Heart left ventricle (tissue), 13 donors: ENCODE measurements around the gene GRIA1.

Experiments used
- POLR2A ChIP-seq, 2 donors: fragments of 450-650 bp; IDR thresholded peaks; one replicate each; pipeline ENCODE4 v1.6.1; 2017; ENCODE audit warnings: antibody characterized with exemption in 2 of 2, mild to moderate bottlenecking in 2 of 2, moderate library complexity in 2 of 2
- TF ChIP-seq, protein P1 (sequence below), 12 donors: fragments of 200-600 bp; sonication (generic) in 4 of 12; IDR thresholded peaks; one replicate each; pipeline versions ENCODE4 v1.5.0 to v1.8.0; 2018 to 2022; ENCODE audit warnings: antibody characterized with exemption in 12 of 12, mild to moderate bottlenecking in 5 of 12
- donor health status: ischemic (EF 13 %, LVEDD 7.1; RV severe dilation, severe dysfunction).
- donor health status: DM: no; HTN: yes; CAD: no.
- donor health status: DM: no; HTN: no; CAD: no.
- donor health status: ischemic (EF 25% LVEDD 6.9; RV normal size, moderate dysfunction).
- donor health status: ischemic (EF 25% LVEDD 5.7; RV mildly dilated, moderate dysfunction).
- donor health status: ischemic (EF 35%, LVEDD 5.7; RV mildly dilated, moderate dysfunction).
- donor health status: nonischemic (EF 11% LVEDD 7.7; RV severe dilation, severe dysfunction).
- donor health status: DM: yes; HTN: yes; CAD: no.
- donor health status: PGD.
- donor health status: ischemic (EF 29% LVEDD 5.4; RV normal size, mild dysfunction).
- donor health status: nonischemic (EF 23%, LVEDD 6.1; RV moderate dilation, normal function).

DNA sequence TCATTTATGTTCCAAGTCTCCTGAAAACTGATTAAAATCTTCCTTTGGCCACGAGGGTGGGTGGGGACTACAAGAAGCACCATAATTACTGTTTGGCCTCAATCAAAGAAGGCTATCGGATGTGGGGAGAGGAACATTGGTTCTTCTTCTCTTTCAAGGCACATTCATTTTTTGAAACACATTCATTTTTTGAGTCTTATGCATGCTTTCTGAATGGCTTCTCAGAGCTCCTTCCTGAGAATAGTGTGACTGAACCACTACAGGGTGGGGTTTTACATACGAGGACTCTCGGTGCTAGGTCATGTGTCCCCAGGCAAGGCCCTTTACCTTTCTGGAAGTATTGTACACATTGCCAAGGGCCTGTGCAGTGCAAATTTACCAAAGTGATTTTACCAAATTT, 7.0 kb upstream of the GRIA1 start:
- TF ChIP-seq POLR2A (IDR thresholded peaks at IDR 0.05): no peak
- TF ChIP-seq, protein P1, sequence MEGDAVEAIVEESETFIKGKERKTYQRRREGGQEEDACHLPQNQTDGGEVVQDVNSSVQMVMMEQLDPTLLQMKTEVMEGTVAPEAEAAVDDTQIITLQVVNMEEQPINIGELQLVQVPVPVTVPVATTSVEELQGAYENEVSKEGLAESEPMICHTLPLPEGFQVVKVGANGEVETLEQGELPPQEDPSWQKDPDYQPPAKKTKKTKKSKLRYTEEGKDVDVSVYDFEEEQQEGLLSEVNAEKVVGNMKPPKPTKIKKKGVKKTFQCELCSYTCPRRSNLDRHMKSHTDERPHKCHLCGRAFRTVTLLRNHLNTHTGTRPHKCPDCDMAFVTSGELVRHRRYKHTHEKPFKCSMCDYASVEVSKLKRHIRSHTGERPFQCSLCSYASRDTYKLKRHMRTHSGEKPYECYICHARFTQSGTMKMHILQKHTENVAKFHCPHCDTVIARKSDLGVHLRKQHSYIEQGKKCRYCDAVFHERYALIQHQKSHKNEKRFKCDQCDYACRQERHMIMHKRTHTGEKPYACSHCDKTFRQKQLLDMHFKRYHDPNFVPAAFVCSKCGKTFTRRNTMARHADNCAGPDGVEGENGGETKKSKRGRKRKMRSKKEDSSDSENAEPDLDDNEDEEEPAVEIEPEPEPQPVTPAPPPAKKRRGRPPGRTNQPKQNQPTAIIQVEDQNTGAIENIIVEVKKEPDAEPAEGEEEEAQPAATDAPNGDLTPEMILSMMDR (IDR thresholded peaks at IDR 0.05): no peak
